ENCODE measurements around the gene PREX1. TPM values are rescaled to one million over a fixed set of nuclear protein-coding genes. Genes with fewer than 3 reads are reported as not detected.
"Not testable (repeated sequence)": the region's sequence is repeated elsewhere in the genome, so short reads cannot be mapped to it uniquely, and the experiment has no call there.

PREX1 gene
- total RNA-seq, 2 donors from 2014 or later: 6.2 to 11.8 TPM

- DNase-seq (peak in 1 of 2 donors; percentile 12), ATAC-seq (no peak)
- intact Hi-C loops (cut with DNase I, micrococcal nuclease): no loop called here
Measured at GRCh38 chr20:48605364-48606171, 222.2 kb downstream of the PREX1 start.

DNA sequence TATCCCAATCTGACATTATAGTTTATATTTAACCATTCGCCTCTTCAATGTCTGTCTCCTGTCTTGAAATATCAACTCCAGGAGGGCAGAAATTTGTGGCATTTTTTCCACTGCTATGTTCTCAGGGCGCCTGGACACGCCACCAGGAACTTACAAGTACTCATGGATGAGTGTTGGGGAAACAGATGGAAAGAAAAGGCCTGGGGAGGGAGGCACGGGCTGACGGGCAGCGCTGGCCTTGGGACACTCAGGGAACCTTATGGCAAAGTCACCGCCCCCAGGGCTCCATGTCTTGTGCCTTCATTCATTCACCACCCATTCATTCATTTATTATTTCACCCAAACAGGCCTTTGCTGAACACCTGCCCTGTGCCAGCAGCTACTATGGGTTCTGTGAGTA is 222.9 kb downstream of the PREX1 start:
- DNase-seq (peak in 1 of 2 donors; percentile 4), ATAC-seq (no peak)
- intact Hi-C loops (cut with DNase I, micrococcal nuclease): no loop called here

DNA sequence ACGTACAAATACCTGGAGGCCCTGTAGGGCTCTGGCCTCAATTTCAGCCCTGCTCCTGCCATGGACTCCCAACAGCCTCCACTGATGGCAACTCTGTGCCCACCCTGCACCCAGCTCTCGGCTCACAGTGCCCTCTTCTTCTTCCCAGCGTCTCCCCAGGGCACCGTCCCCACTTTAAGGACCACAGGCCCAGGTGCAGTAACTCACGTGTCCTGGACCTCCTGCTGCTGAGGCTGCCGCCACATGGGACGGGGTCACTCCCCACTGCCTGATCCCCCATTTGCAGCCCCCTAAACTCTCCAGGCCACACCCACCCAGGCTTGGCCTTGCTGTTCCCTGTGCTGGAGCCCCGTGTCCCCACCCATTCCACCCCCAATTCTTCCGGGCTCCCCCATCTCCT is 223.4 kb downstream of the PREX1 start:
- DNase-seq: peak; percentile 1 to 8
- intact Hi-C loops (cut with DNase I, micrococcal nuclease): no loop called here
- no peak for ATAC-seq

- DNase-seq (peak; percentile 1 to 6), ATAC-seq (no peak)
- intact Hi-C loops (cut with DNase I, micrococcal nuclease): no loop called here
Measured at GRCh38 chr20:48603819-48604405, 223.9 kb downstream of the PREX1 start.

DNA sequence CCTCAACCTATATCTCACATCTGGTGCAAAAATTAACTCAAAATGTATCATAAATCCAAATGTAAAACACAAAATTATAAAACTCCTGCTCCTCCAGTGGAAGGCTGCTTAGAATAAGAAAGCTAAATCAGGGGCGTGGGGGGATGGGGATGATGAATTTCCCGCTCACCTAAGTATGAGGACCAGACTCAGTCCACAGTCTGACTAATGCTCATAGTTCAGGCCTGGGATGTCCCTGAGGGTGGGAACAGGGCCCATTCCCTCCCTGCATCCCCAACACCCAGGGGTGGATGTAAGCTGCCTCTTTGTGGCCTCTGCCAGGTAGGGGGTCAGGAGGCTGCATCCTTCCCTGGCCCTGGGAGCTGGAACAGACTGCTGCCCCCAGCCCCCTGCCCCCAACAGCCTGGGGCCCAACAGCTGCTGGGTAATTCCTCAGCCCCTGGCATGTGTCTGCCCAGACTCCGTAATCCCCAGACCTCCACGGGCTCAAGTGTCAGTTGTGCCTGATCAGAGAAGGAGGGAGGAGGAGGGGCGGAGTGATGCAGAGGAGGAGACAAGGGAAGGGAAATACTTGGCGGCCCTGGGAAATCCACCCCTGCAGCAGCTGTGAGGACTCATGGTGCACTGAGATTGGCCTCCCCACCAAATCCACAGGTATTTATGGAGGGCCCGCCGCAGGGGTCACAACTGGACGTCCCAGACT is 224.5 kb downstream of the PREX1 start:
- ATAC-seq: no peak
- intact Hi-C loops (cut with DNase I, micrococcal nuclease): no loop called here

GRCh38 chr20:48601798-48602197 is 226.0 kb downstream of the PREX1 start:
- ATAC-seq: no peak
- intact Hi-C loops (cut with DNase I, micrococcal nuclease): no loop called here
- DNase-seq: peak in 1 of 2 donors; percentile 4

More for the DNA sequence above, 224.5 kb downstream of the PREX1 start:
- peak; percentile 1 to 13 for DNase-seq

DNA sequence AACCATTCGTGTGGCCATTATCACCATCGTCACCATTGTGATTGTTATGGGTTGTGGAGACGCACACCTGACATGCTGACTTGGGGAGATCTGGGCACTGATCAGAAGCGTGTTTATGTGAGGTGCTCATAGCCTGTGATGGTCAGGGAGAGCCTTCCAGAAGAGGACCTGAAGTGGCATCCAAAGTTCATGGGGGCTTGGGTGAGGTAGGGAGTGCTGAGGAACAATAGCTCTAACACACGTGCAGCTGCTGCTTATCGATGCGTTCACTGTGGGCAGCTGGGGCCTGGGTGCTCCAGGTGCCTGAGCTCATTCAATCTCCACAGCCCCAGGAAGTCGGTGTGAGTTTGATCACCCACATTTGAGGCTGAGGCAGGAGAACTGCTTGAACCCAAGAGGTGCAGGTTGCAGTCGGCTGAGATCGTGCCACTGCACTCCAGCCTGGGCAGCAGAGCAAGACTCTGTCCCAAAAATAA is 227.3 kb downstream of the PREX1 start:
- ATAC-seq: no peak
- DNase-seq: peak in 1 of 2 donors; percentile 10
- intact Hi-C loops (cut with DNase I, micrococcal nuclease): no loop called here

DNA sequence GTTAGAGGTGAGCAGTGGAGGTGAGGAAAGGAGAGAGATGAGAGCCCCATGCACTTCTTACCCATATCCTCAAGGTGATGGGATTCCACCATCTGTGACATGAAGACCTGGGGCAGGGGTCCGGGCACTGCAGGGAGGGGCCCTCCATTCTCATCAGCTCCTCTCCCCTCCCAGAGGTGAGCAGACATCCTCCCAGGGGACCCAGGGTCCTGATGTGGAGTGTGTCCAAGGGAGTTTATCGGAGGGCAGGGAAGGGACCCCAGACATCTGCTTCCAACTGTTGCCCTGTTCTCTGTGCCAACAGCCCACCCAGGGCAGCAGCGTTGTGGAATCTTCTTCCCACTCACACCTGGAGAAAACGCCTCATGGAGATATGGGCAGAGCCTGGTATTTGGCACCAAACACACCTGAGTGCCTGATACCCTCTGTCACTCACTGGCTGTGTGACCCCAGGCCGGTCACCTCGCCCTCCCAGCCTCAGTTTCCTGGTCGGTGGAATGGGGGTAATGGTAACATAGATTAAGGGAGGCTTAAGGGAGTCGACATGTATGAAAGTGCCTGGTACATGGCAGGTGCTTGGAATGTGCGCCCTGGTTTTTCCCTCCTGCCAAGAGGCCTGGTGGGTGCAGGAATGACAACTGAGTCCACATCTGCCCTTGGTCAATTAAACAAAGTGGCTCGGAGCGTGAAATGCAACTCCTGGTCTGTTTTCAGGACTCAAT is 227.9 kb downstream of the PREX1 start:
- intact Hi-C loops (cut with DNase I, micrococcal nuclease): no loop called here
- ATAC-seq (no peak), DNase-seq (peak in 1 of 2 donors; percentile 12)

GRCh38 chr20:48599106-48599747 is 228.6 kb downstream of the PREX1 start:
- intact Hi-C loops (cut with DNase I, micrococcal nuclease): no loop called here
- DNase-seq: peak in 1 of 2 donors; percentile 5
- no peak for ATAC-seq

GRCh38 chr20:48598303-48598941 is 229.4 kb downstream of the PREX1 start:
- intact Hi-C loops (cut with DNase I, micrococcal nuclease); ATAC-seq; DNase-seq: not testable (repeated sequence)

- intact Hi-C loops (cut with DNase I, micrococcal nuclease): no loop called here
- DNase-seq: peak in 1 of 2 donors; percentile 14
- ATAC-seq: peak; percentile 44
Measured at GRCh38 chr20:48597521-48598302, 230.1 kb downstream of the PREX1 start.

DNA sequence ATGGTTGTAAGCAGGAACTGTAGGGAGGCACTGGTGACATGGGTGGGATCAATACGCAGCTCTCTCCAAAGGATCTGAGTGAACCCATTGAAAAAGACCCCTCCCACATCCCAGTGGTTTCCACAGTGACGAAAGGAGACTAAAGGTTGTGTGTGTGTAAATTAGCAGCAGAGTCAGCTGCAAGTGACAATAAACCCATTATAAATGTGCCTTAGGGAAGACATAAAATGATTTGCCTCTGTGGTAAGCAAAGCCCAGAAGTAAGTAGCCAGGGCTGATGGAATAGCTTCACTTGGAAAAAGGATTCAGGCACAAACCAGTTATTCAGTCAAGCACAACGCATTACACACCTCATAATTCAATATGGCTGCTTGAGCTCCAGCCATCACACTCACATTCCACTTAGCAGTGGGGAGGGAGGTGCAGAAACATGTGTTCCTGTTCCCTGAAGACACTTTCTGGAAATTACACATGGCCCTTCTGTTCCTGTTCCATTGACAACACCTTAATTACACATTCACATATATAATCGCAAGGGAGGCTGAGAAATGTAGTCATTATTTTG is 231.4 kb downstream of the PREX1 start:
- intact Hi-C loops (cut with DNase I, micrococcal nuclease): no loop called here
- peak; percentile 48 for ATAC-seq
- no peak for DNase-seq

- intact Hi-C loops (cut with DNase I, micrococcal nuclease): no loop called here
Measured at GRCh38 chr20:48595495-48596333, 232.1 kb downstream of the PREX1 start.

GRCh38 chr20:48594533-48594932 is 233.3 kb downstream of the PREX1 start:
- DNase-seq (no peak), ATAC-seq (no peak)
- intact Hi-C loops (cut with DNase I, micrococcal nuclease): no loop called here

More at GRCh38 chr20:48595495-48596333, 232.1 kb downstream of the PREX1 start:
- DNase-seq: peak; percentile 35 to 54
- ATAC-seq: peak; percentile 89

- DNase-seq: no peak
- intact Hi-C loops (cut with DNase I, micrococcal nuclease): no loop called here
- ATAC-seq: no peak
Measured at GRCh38 chr20:48592107-48592940, 235.5 kb downstream of the PREX1 start.

Data from left colon (tissue), 2 donors.